Epithelial cell of esophagus (primary cell): ENCODE results near the gene C1orf210.

Experiments used
- DNase-seq: peaks from one replicate; pipeline ENCODE4 v3.0.0; 2010; ENCODE audit warnings: low read depth
- H3K4me3 ChIP-seq: 2 replicates; pipeline ENCODE4 v1.5.1; 2011; ENCODE audit warnings: mild to moderate bottlenecking, low read length, control low read depth
- CTCF ChIP-seq: IDR thresholded peaks from 2 replicates; pipeline ENCODE4 v1.5.1; 2011; ENCODE audit warnings: low read depth, mild to moderate bottlenecking, low read length, control low read depth, inconsistent platforms; ENCODE audit not compliant: insufficient read depth; ENCODE audit errors: missing control alignments

Gene C1orf210

GRCh38 chr1:43258370-43258769 lies 27.0 kb downstream of the C1orf210 start:
- no peak for DNase-seq
- H3K4me3 ChIP-seq: no peak overlapping the region
- no peak for TF ChIP-seq CTCF

- DNase-seq: no peak
- H3K4me3 ChIP-seq: no peak overlapping the region
- no peak for TF ChIP-seq CTCF
Measured at GRCh38 chr1:43256675-43257570, 28.5 kb downstream of the C1orf210 start.

- no peak overlapping the region for H3K4me3 ChIP-seq
- no peak for TF ChIP-seq CTCF
- DNase-seq: no peak
Measured at GRCh38 chr1:43255438-43256210, 29.8 kb downstream of the C1orf210 start.

GRCh38 chr1:43253876-43254275 lies 31.5 kb downstream of the C1orf210 start:
- no peak for DNase-seq
- TF ChIP-seq CTCF: no peak
- H3K4me3 ChIP-seq: no peak overlapping the region

- no peak overlapping the region for H3K4me3 ChIP-seq
- TF ChIP-seq CTCF: no peak
- DNase-seq: no peak
Measured at GRCh38 chr1:43253173-43253572, 32.2 kb downstream of the C1orf210 start.

DNA sequence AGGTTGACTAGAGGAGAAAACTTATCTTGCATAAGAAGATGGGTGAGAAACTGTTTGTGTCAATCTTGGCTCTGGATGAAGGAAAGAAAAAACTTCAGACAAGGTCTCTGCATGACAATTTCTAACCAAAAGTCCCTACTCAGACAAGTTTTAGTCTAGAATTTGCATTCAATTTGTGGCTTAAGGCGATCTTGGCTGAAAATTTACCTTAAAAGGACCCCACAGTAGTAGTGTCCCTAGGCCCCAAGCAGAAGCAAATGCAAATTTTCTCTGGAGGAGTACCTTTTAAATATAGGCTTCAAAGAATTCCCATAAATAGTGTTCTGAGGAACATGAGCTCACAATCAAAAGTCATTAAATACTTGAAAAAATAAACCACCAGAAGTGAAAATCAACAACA lies 33.2 kb downstream of the C1orf210 start:
- TF ChIP-seq CTCF: no peak

More for the DNA sequence above, 33.2 kb downstream of the C1orf210 start:
- no peak for DNase-seq
- H3K4me3 ChIP-seq: no peak overlapping the region
